ENCODE results near the gene GRHL3. TPM values are rescaled to one million over a fixed set of nuclear protein-coding genes. Genes with fewer than 3 reads are reported as not detected.

Gene GRHL3
- total and polyA plus RNA-seq, 2 experiments from 2014 or later, result 2.7 to 6.9 TPM

- no peaks in the 10 kb centered on the region for H3K27me3 ChIP-seq
Observed at GRCh38 chr1:24337455-24337854, 18.3 kb downstream of the GRHL3 start.

GRCh38 chr1:24338447-24338846 lies 19.3 kb downstream of the GRHL3 start:
- TF ChIP-seq CTCF (IDR thresholded peaks at IDR 0.05; ENCODE audit: poor library complexity) (no peak), EZH2 (IDR thresholded peaks at IDR 0.05; ENCODE audit: borderline replicate concordance) (no peak), EZH2phosphoT487 (IDR thresholded peaks at IDR 0.05; ENCODE audit: low read depth, severe bottlenecking, unreplicated experiment) (no peak)
- Histone ChIP-seq H3K27me3 (no peaks in the 10 kb centered on the region), H3K4me2 (no peak overlapping the region), H3K79me2 (no peaks in the 10 kb centered on the region), H3K36me3 (replicated peaks; ENCODE audit: insufficient read depth, low read depth) (no peaks in the 10 kb centered on the region), H3K4me1 (ENCODE audit: insufficient read depth) (no peaks in the 10 kb centered on the region), H3K9me2 (replicated peaks; ENCODE audit: insufficient read depth) (no peaks in the 10 kb centered on the region), H4K20me1 (ENCODE audit: insufficient read depth, poor library complexity, severe bottlenecking) (no peaks in the 10 kb centered on the region), H3K27ac (no peak overlapping the region), H3K9me3 (ENCODE audit: low read depth) (no peaks in the 10 kb centered on the region), H3K4me3 (no peak overlapping the region), H2AFZ (no peak overlapping the region)
- no peak for DNase-seq (ENCODE audit: low spot score)
- WGBS (ENCODE audit: low lambda C conversion rate, missing lambda C conversion rate), result 81% methylated on average over 5 of the region's 5 CpGs

More at GRCh38 chr1:24337455-24337854, 18.3 kb downstream of the GRHL3 start:
- H3K4me1 ChIP-seq (ENCODE audit: insufficient read depth), result no peaks in the 10 kb centered on the region
- no peaks in the 10 kb centered on the region for H3K9me2 ChIP-seq (replicated peaks; ENCODE audit: insufficient read depth)
- H3K4me3 ChIP-seq, result no peak overlapping the region
- H3K27ac ChIP-seq, result no peak overlapping the region
- H4K20me1 ChIP-seq (ENCODE audit: insufficient read depth, poor library complexity, severe bottlenecking), result no peaks in the 10 kb centered on the region
- DNase-seq (ENCODE audit: low spot score), result no peak
- 99% methylated on average over 4 of the region's 4 CpGs for WGBS (ENCODE audit: low lambda C conversion rate, missing lambda C conversion rate)
- H3K79me2 ChIP-seq, result no peaks in the 10 kb centered on the region
- H2AFZ ChIP-seq, result no peak overlapping the region
- no peaks in the 10 kb centered on the region for H3K36me3 ChIP-seq (replicated peaks; ENCODE audit: insufficient read depth, low read depth)
- no peak for TF ChIP-seq CTCF (IDR thresholded peaks at IDR 0.05; ENCODE audit: poor library complexity)
- TF ChIP-seq EZH2 (IDR thresholded peaks at IDR 0.05; ENCODE audit: borderline replicate concordance), result no peak
- TF ChIP-seq EZH2phosphoT487 (IDR thresholded peaks at IDR 0.05; ENCODE audit: low read depth, severe bottlenecking, unreplicated experiment), result no peak
- H3K4me2 ChIP-seq, result no peak overlapping the region
- no peaks in the 10 kb centered on the region for H3K9me3 ChIP-seq (ENCODE audit: low read depth)

- H3K9me2 ChIP-seq (replicated peaks; ENCODE audit: insufficient read depth), result no peaks in the 10 kb centered on the region
- H3K79me2 ChIP-seq, result no peaks in the 10 kb centered on the region
- DNase-seq (ENCODE audit: low spot score), result no peak
- H3K9me3 ChIP-seq (ENCODE audit: low read depth), result no peaks in the 10 kb centered on the region
- H3K4me2 ChIP-seq, result no peak overlapping the region
- H3K4me3 ChIP-seq, result no peak overlapping the region
- no peaks in the 10 kb centered on the region for H3K36me3 ChIP-seq (replicated peaks; ENCODE audit: insufficient read depth, low read depth)
- no peaks in the 10 kb centered on the region for H3K27me3 ChIP-seq
- no peak overlapping the region for H2AFZ ChIP-seq
- no peaks in the 10 kb centered on the region for H4K20me1 ChIP-seq (ENCODE audit: insufficient read depth, poor library complexity, severe bottlenecking)
- no peak overlapping the region for H3K27ac ChIP-seq
- H3K4me1 ChIP-seq (ENCODE audit: insufficient read depth), result no peaks in the 10 kb centered on the region
- no peak for TF ChIP-seq EZH2phosphoT487 (IDR thresholded peaks at IDR 0.05; ENCODE audit: low read depth, severe bottlenecking, unreplicated experiment)
- TF ChIP-seq EZH2 (IDR thresholded peaks at IDR 0.05; ENCODE audit: borderline replicate concordance), result no peak
- TF ChIP-seq CTCF (IDR thresholded peaks at IDR 0.05; ENCODE audit: poor library complexity), result no peak
- 91% methylated on average over 8 of the region's 8 CpGs for WGBS (ENCODE audit: low lambda C conversion rate, missing lambda C conversion rate)
Observed at GRCh38 chr1:24339996-24340395, 20.8 kb downstream of the GRHL3 start.

- 63% methylated on average over 7 of the region's 8 CpGs for WGBS (ENCODE audit: low lambda C conversion rate, missing lambda C conversion rate)
- no peaks in the 10 kb centered on the region for H3K9me2 ChIP-seq (replicated peaks; ENCODE audit: insufficient read depth)
- TF ChIP-seq EZH2phosphoT487 (IDR thresholded peaks at IDR 0.05; ENCODE audit: low read depth, severe bottlenecking, unreplicated experiment) (no peak), CTCF (IDR thresholded peaks at IDR 0.05; ENCODE audit: poor library complexity) (no peak), EZH2 (IDR thresholded peaks at IDR 0.05; ENCODE audit: borderline replicate concordance) (no peak)
- no peaks in the 10 kb centered on the region for H4K20me1 ChIP-seq (ENCODE audit: insufficient read depth, poor library complexity, severe bottlenecking)
- no peaks in the 10 kb centered on the region for H3K27me3 ChIP-seq
- no peaks in the 10 kb centered on the region for H3K79me2 ChIP-seq
- H3K36me3 ChIP-seq (replicated peaks; ENCODE audit: insufficient read depth, low read depth), result no peaks in the 10 kb centered on the region
- no peak for DNase-seq (ENCODE audit: low spot score)
- no peak overlapping the region for H3K4me3 ChIP-seq
- peaks cover 4% of the 10 kb centered on the region for H3K4me1 ChIP-seq (ENCODE audit: insufficient read depth)
- no peaks in the 10 kb centered on the region for H3K9me3 ChIP-seq (ENCODE audit: low read depth)
- no peak overlapping the region for H2AFZ ChIP-seq
- no peak overlapping the region for H3K27ac ChIP-seq
- H3K4me2 ChIP-seq, result no peak overlapping the region
Observed at GRCh38 chr1:24340770-24341169, 21.6 kb downstream of the GRHL3 start.

Data from hepatocyte (in vitro differentiated cells).